HCT116 (cell line): ENCODE measurements around the gene OR5D13. TPM values are rescaled to one million over a fixed set of nuclear protein-coding genes. Genes with fewer than 3 reads are reported as not detected.

Source experiments
- ATAC-seq: fragments of 200-7000 bp; cut with Tn5 transposase; 2 replicates; pipeline ENCODE4 v1.9.1; 2020; ENCODE audit warnings: mild to moderate bottlenecking, moderate library complexity
- BruUV-seq: library from RNA; stranded (reverse); fragments of 400-500 nt; replicated peaks from 2 replicates; lab custom pipeline; 2021; lab: Mats Ljungman, UMichigan
- CTCF ChIA-PET: fragments of 300-600 bp; sonication (Branson Sonifier 250); formaldehyde crosslinking; loops from one replicate; lab custom pipeline; 2021; ENCODE audit warnings: antibody characterized with exemption; lab: Charles Lee
- POLR2A ChIA-PET: fragments of 300-600, 350-600 bp; sonication (Branson Sonifier 250); formaldehyde crosslinking; loops from one replicate; lab custom pipeline; 2021; ENCODE audit warnings: antibody characterized with exemption; lab: Charles Lee
- RAD21 ChIA-PET, 2 experiments: fragments of 300-600 bp; sonication (Branson Sonifier 250); formaldehyde crosslinking; loops; one replicate each; lab custom pipeline; 2023; ENCODE audit warnings: low total read pairs in 2 of 2; ENCODE audit not compliant: uncharacterized antibody in 2 of 2, unreplicated experiment in 2 of 2, low non-redundant PET in 1 of 2; lab: Charles Lee
- DNase-seq: peaks from one replicate; pipeline ENCODE4 v3.0.0-alpha.2; 2010; ENCODE audit warnings: low read depth, low spot score
- H2AFZ ChIP-seq: fragments of 200-600 bp; shearing (Covaris generic), sonication (generic); 2 replicates; pipeline ENCODE4 v1.6.1; 2017; ENCODE audit warnings: low read depth, mixed run types, mixed read lengths, antibody characterized with exemption, low read length; ENCODE audit not compliant: poor library complexity, severe bottlenecking
- H3K27ac ChIP-seq: 2 replicates; pipeline ENCODE4 v1.5.1; 2012; ENCODE audit warnings: low read depth, low read length
- H3K27me3 ChIP-seq: fragments of 200-600 bp; sonication (generic); 2 replicates; pipeline ENCODE4 v1.6.1; 2016; ENCODE audit warnings: mixed run types, low read length, mixed read lengths; ENCODE audit not compliant: insufficient read depth
- H3K36me3 ChIP-seq, 2 experiments: fragments of 200-500 bp in 1 of 2; fragments of 200-600 bp in 1 of 2; sonication (Bioruptor generic) in 1 of 2; sonication (generic) in 1 of 2; 2 replicates each; pipeline versions ENCODE4 v1.5.1 to v1.6.1; 2014 to 2016; ENCODE audit warnings: low read length in 2 of 2, inconsistent platforms in 1 of 2, mixed read lengths in 1 of 2, mixed run types in 1 of 2; ENCODE audit not compliant: insufficient read depth in 2 of 2, control insufficient read depth in 1 of 2
- H3K4me1 ChIP-seq, 2 experiments: fragments of 200-600 bp in 1 of 2; sonication (generic) in 1 of 2; 2 replicates each; pipeline versions ENCODE4 v1.5.1 to v1.6.1; 2012 to 2017; ENCODE audit warnings: low read length in 2 of 2, inconsistent platforms in 1 of 2, mild to moderate bottlenecking in 1 of 2, mixed read lengths in 1 of 2, mixed run types in 1 of 2, moderate library complexity in 1 of 2; ENCODE audit not compliant: insufficient read depth in 2 of 2, control insufficient read depth in 1 of 2
- H3K4me2 ChIP-seq: fragments of 200-600 bp; sonication (generic); 2 replicates; pipeline ENCODE4 v1.6.1; 2017; ENCODE audit warnings: mixed run types, low read length, mixed read lengths
- H3K4me3 ChIP-seq, 2 experiments: fragments of 200-600 bp in 1 of 2; sonication (generic) in 1 of 2; replicated peaks in 1 of 2; 2 replicates each; pipeline ENCODE4 v1.5.1; 2011 to 2016; ENCODE audit warnings: low read length in 2 of 2, control low read depth in 1 of 2, low read depth in 1 of 2, mild to moderate bottlenecking in 1 of 2, mixed read lengths in 1 of 2, mixed run types in 1 of 2
- H3K79me2 ChIP-seq: fragments of 200-600 bp; sonication (generic); 2 replicates; pipeline ENCODE4 v1.6.1; 2017; ENCODE audit warnings: mild to moderate bottlenecking, mixed run types, low read length, moderate library complexity, mixed read lengths; ENCODE audit not compliant: insufficient read depth
- H3K9ac ChIP-seq: fragments of 200-600 bp; sonication (generic); 2 replicates; pipeline ENCODE4 v1.6.1; 2016; ENCODE audit warnings: low read length, mixed read lengths
- H3K9me2 ChIP-seq: fragments of 200-600 bp; sonication (generic), shearing (Covaris generic); 2 replicates; pipeline ENCODE4 v1.6.1; 2017; ENCODE audit warnings: mixed run types, mild to moderate bottlenecking, moderate library complexity; ENCODE audit not compliant: insufficient read depth
- H3K9me3 ChIP-seq, 2 experiments: fragments of 200-500 bp in 1 of 2; fragments of 200-600 bp in 1 of 2; sonication (Bioruptor generic) in 1 of 2; sonication (generic) in 1 of 2; 2 replicates each; pipeline ENCODE4 v1.6.1; 2014 to 2017; ENCODE audit warnings: low read length in 2 of 2, mixed read lengths in 2 of 2, inconsistent platforms in 1 of 2, low read depth in 1 of 2, mild to moderate bottlenecking in 1 of 2, mixed run types in 1 of 2, moderate library complexity in 1 of 2; ENCODE audit not compliant: control insufficient read depth in 1 of 2, insufficient read depth in 1 of 2
- H4K20me1 ChIP-seq: fragments of 200-600 bp; sonication (generic), shearing (Covaris generic); 2 replicates; pipeline ENCODE4 v1.6.1; 2017; ENCODE audit warnings: mixed run types, mild to moderate bottlenecking, moderate library complexity; ENCODE audit not compliant: insufficient read depth
- CBX3 ChIP-seq: IDR thresholded peaks from 2 replicates; pipeline ENCODE4 v1.6.1; 2012; ENCODE audit warnings: low read depth
- EGR1 ChIP-seq: IDR thresholded peaks from 2 replicates; pipeline ENCODE4 v1.6.1; 2012; ENCODE audit warnings: low read depth
- EZH2phosphoT487 ChIP-seq: fragments of 200-600 bp; IDR thresholded peaks from 2 replicates; pipeline ENCODE4 v1.6.1; 2018; ENCODE audit warnings: antibody characterized with exemption, borderline replicate concordance
- POLR2A ChIP-seq: IDR thresholded peaks from 2 replicates; pipeline ENCODE4 v1.7.0; 2011; ENCODE audit warnings: borderline replicate concordance; ENCODE audit not compliant: insufficient read depth, insufficient read length; ENCODE audit errors: extremely low read depth
- POLR2AphosphoS5 ChIP-seq: IDR thresholded peaks from 2 replicates; pipeline ENCODE4 v1.6.1; 2011; ENCODE audit warnings: mild to moderate bottlenecking, low read depth, low read length, moderate library complexity
- RAD21 ChIP-seq: IDR thresholded peaks from 2 replicates; pipeline ENCODE4 v1.6.1; 2012; ENCODE audit warnings: low read depth, mild to moderate bottlenecking
- SIN3A ChIP-seq: IDR thresholded peaks from 2 replicates; pipeline ENCODE4 v1.6.1; 2012; ENCODE audit warnings: low read depth
- SP1 ChIP-seq: IDR thresholded peaks from 2 replicates; pipeline ENCODE4 v1.6.1; 2012; ENCODE audit warnings: low read depth
- SRF ChIP-seq: IDR thresholded peaks from 2 replicates; pipeline ENCODE4 v1.6.1; 2012; ENCODE audit warnings: low read depth
- TCF7L2 ChIP-seq: IDR thresholded peaks from 2 replicates; pipeline ENCODE4 v1.7.0; 2011; ENCODE audit warnings: borderline replicate concordance, inconsistent platforms; ENCODE audit not compliant: insufficient read depth, insufficient read length; ENCODE audit errors: extremely low read depth
- ZFX ChIP-seq: fragments of 450-650 bp; IDR thresholded peaks from 2 replicates; pipeline ENCODE4 v1.6.1; 2017
- ZNF274 ChIP-seq: fragments of 200-500 bp; sonication (Bioruptor generic); IDR thresholded peaks from 2 replicates; pipeline ENCODE4 v1.6.1; 2014; ENCODE audit warnings: mild to moderate bottlenecking, low read depth, low read length, inconsistent platforms
- intact Hi-C: fragments of 100-400 bp; cut with micrococcal nuclease; formaldehyde crosslinking; loops from 2 replicates; pipeline ENCODE4 v1.10.0; 2022
- total RNA-seq: library from RNA; stranded (reverse); gene quantifications from one replicate; pipeline ENCODE4 v1.2.1, GENCODE V29; 2021; ENCODE audit not compliant: unreplicated experiment
- TF ChIP-seq, protein P1 (sequence below): IDR thresholded peaks from 2 replicates; pipeline ENCODE4 v1.6.1; 2012
- TF ChIP-seq, protein P2 (sequence below): IDR thresholded peaks from 2 replicates; pipeline ENCODE4 v1.6.1; 2012
- TF ChIP-seq, protein P3 (sequence below), 3 experiments: fragments of 200-600 bp in 1 of 3; sonication (generic) in 1 of 3; IDR thresholded peaks in 2 of 3; conservative IDR thresholded peaks in 1 of 3; 2 replicates each; pipeline ENCODE4 v1.5.1; 2012 to 2017; ENCODE audit warnings: low read depth in 2 of 3, low read length in 2 of 3, antibody characterized with exemption in 1 of 3, borderline replicate concordance in 1 of 3, control low read depth in 1 of 3, mild to moderate bottlenecking in 1 of 3, mixed read lengths in 1 of 3, mixed run types in 1 of 3, moderate library complexity in 1 of 3; ENCODE audit not compliant: insufficient read depth in 1 of 3
- TF ChIP-seq, protein P4 (sequence below): IDR thresholded peaks from 2 replicates; pipeline ENCODE4 v1.6.1; 2011; ENCODE audit warnings: mild to moderate bottlenecking, low read length, moderate library complexity; ENCODE audit not compliant: insufficient replicate concordance; ENCODE audit errors: extremely low read depth
- TF ChIP-seq, protein P5 (sequence below): IDR thresholded peaks from 2 replicates; pipeline ENCODE4 v1.6.1; 2012; ENCODE audit warnings: low read depth

Gene OR5D13
- total RNA-seq, 1 experiment from 2014 or later, result not detected

DNA sequence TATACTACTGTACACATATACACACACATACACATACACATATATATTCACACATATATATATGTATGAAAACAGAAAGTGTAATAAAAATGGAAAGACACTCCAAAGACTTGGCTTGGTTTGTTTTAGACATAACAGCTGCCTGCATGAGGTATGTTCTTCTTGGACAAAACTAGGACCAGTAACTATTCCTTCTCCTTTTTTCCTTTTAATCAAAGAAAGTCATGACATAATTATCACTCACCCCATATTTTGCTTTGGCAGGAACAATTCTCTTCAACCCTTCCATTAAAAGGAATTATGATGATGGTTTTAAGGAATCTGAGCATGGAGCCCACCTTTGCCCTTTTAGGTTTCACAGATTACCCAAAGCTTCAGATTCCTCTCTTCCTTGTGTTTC is 22.0 kb downstream of the OR5D13 start, which contains the start of gene OR5D14 (continued):
- TF ChIP-seq CBX3 (no peak), TCF7L2 (no peak)

DNA sequence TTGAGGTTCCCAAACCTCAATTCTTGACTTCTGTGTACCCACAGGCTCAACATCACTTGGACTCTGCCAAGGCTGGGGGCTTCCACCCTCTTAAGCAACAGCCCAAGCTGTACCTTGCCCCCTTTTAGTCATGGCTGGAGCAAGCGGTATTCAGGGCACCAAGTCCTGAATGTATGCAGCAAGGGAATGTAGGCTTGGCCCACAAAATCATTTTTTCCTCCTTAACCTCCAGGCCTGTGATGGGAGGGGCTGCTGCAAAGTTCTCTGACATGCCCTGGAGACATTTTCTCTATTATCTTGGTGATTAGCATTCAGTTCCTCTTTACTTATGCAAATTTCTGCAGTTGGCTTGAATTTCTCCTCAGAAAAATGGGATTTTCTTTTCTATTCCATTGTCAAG is 33.0 kb downstream of the OR5D13 start:
- BruUV-seq, result no TSS peak
- POLR2A ChIA-PET, result no interaction called here
- intact Hi-C loops, result no loop called here
- Histone ChIP-seq H3K4me1 (no peaks in the 10 kb centered on the region), H3K9me3 (peaks cover 14 to 23% of the 10 kb centered on the region in 2 experiments; a peak in 2 of 4 replicates), H3K4me3 (no peak overlapping the region), H3K4me2 (no peak overlapping the region), H3K27me3 (no peaks in the 10 kb centered on the region), H2AFZ (no peak overlapping the region), H3K27ac (no peak overlapping the region), H3K36me3 (no peaks in the 10 kb centered on the region), H3K79me2 (no peaks in the 10 kb centered on the region), H3K9me2 (no peaks in the 10 kb centered on the region), H3K9ac (no peak overlapping the region), H4K20me1 (no peaks in the 10 kb centered on the region; the same call in 1 of the 2 replicates)
- DNase-seq (no peak), ATAC-seq (no peak)
- TF ChIP-seq, protein P1, sequence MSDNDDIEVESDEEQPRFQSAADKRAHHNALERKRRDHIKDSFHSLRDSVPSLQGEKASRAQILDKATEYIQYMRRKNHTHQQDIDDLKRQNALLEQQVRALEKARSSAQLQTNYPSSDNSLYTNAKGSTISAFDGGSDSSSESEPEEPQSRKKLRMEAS, result no peak
- TF ChIP-seq EZH2phosphoT487 (no peak), EGR1 (no peak), POLR2AphosphoS5 (no peak), POLR2A (no peak), SP1 (no peak), SIN3A (no peak), RAD21 (no peak), SRF (no peak), ZNF274 (no peak), ZFX (no peak), TCF7L2 (no peak)
- TF ChIP-seq, protein P2, sequence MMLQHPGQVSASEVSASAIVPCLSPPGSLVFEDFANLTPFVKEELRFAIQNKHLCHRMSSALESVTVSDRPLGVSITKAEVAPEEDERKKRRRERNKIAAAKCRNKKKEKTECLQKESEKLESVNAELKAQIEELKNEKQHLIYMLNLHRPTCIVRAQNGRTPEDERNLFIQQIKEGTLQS, result no peak
- TF ChIP-seq, protein P3, sequence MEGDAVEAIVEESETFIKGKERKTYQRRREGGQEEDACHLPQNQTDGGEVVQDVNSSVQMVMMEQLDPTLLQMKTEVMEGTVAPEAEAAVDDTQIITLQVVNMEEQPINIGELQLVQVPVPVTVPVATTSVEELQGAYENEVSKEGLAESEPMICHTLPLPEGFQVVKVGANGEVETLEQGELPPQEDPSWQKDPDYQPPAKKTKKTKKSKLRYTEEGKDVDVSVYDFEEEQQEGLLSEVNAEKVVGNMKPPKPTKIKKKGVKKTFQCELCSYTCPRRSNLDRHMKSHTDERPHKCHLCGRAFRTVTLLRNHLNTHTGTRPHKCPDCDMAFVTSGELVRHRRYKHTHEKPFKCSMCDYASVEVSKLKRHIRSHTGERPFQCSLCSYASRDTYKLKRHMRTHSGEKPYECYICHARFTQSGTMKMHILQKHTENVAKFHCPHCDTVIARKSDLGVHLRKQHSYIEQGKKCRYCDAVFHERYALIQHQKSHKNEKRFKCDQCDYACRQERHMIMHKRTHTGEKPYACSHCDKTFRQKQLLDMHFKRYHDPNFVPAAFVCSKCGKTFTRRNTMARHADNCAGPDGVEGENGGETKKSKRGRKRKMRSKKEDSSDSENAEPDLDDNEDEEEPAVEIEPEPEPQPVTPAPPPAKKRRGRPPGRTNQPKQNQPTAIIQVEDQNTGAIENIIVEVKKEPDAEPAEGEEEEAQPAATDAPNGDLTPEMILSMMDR (IDR thresholded peaks at IDR 0.05 in 2 of 3, conservative IDR thresholded peaks at IDR 0.05 in 1 of 3; ENCODE audit: borderline replicate concordance in 1 of 3, insufficient read depth in 1 of 3, low read depth in 2 of 3, low read length in 2 of 3), result no peak
- TF ChIP-seq, protein P4, sequence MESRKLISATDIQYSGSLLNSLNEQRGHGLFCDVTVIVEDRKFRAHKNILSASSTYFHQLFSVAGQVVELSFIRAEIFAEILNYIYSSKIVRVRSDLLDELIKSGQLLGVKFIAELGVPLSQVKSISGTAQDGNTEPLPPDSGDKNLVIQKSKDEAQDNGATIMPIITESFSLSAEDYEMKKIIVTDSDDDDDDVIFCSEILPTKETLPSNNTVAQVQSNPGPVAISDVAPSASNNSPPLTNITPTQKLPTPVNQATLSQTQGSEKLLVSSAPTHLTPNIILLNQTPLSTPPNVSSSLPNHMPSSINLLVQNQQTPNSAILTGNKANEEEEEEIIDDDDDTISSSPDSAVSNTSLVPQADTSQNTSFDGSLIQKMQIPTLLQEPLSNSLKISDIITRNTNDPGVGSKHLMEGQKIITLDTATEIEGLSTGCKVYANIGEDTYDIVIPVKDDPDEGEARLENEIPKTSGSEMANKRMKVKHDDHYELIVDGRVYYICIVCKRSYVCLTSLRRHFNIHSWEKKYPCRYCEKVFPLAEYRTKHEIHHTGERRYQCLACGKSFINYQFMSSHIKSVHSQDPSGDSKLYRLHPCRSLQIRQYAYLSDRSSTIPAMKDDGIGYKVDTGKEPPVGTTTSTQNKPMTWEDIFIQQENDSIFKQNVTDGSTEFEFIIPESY, result no peak
- TF ChIP-seq, protein P5, sequence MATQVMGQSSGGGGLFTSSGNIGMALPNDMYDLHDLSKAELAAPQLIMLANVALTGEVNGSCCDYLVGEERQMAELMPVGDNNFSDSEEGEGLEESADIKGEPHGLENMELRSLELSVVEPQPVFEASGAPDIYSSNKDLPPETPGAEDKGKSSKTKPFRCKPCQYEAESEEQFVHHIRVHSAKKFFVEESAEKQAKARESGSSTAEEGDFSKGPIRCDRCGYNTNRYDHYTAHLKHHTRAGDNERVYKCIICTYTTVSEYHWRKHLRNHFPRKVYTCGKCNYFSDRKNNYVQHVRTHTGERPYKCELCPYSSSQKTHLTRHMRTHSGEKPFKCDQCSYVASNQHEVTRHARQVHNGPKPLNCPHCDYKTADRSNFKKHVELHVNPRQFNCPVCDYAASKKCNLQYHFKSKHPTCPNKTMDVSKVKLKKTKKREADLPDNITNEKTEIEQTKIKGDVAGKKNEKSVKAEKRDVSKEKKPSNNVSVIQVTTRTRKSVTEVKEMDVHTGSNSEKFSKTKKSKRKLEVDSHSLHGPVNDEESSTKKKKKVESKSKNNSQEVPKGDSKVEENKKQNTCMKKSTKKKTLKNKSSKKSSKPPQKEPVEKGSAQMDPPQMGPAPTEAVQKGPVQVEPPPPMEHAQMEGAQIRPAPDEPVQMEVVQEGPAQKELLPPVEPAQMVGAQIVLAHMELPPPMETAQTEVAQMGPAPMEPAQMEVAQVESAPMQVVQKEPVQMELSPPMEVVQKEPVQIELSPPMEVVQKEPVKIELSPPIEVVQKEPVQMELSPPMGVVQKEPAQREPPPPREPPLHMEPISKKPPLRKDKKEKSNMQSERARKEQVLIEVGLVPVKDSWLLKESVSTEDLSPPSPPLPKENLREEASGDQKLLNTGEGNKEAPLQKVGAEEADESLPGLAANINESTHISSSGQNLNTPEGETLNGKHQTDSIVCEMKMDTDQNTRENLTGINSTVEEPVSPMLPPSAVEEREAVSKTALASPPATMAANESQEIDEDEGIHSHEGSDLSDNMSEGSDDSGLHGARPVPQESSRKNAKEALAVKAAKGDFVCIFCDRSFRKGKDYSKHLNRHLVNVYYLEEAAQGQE, result no peak
- RAD21 ChIA-PET, result no interaction called here
- CTCF ChIA-PET, result no interaction called here
